K562 (cell line): ENCODE results near the gene CHM. TPM values are rescaled to one million over a fixed set of nuclear protein-coding genes. Genes with fewer than 3 reads are reported as not detected.

Experiments
- CXXC5 ChIP-seq: fragments of 250-450 bp; sonication (Bioruptor Pico); IDR thresholded peaks from 2 replicates; pipeline ENCODE4 v1.8.0; 2022; ENCODE audit warnings: inconsistent platforms, mild to moderate bottlenecking, moderate library complexity
- EWSR1 ChIP-seq: fragments of 450-650 bp; IDR thresholded peaks from 2 replicates; pipeline ENCODE4 v1.6.1; 2018; ENCODE audit warnings: borderline replicate concordance, mild to moderate bottlenecking, low read depth, moderate library complexity; ENCODE audit not compliant: partially characterized antibody
- EZH2 ChIP-seq: IDR thresholded peaks from 2 replicates; pipeline ENCODE4 v1.6.1; 2012; ENCODE audit warnings: low read depth, mild to moderate bottlenecking, inconsistent platforms, low read length, borderline replicate concordance
- HDAC6 ChIP-seq: IDR thresholded peaks from 2 replicates; pipeline ENCODE4 v1.6.1; 2012; ENCODE audit warnings: low read depth, mild to moderate bottlenecking, control low read depth, inconsistent platforms, low read length, moderate library complexity
- MAFF ChIP-seq: IDR thresholded peaks from 2 replicates; pipeline ENCODE4 v1.6.1; 2012; ENCODE audit warnings: low read length, improper control_type of control experiment
- MED1 ChIP-seq: sonication (generic); formaldehyde crosslinking; IDR thresholded peaks from 2 replicates; pipeline ENCODE4 v1.8.1; 2023; ENCODE audit warnings: missing genetic modification reagents, borderline replicate concordance
- MYC ChIP-seq, 2 experiments: fragments of 250-450 bp in 1 of 2; sonication (Bioruptor Pico) in 1 of 2; IDR thresholded peaks; 2 replicates each; pipeline versions ENCODE4 v1.5.1 to v1.6.1; 2012 to 2021; ENCODE audit warnings: low read depth in 2 of 2, borderline replicate concordance in 1 of 2, improper control_type of control experiment in 1 of 2, low read length in 1 of 2, mild to moderate bottlenecking in 1 of 2, moderate library complexity in 1 of 2
- TAL1 ChIP-seq: fragments of 450-650 bp; IDR thresholded peaks from 2 replicates; pipeline ENCODE4 v1.6.1; 2016; ENCODE audit warnings: mild to moderate bottlenecking
- ZNF23 ChIP-seq: fragments of 250-450 bp; sonication (Bioruptor Pico); IDR thresholded peaks from 2 replicates; pipeline ENCODE4 v1.4.0; 2020; ENCODE audit warnings: mild to moderate bottlenecking
- ZNF354B ChIP-seq: fragments of 250-450 bp; sonication (Bioruptor Pico); IDR thresholded peaks from 2 replicates; pipeline ENCODE4 v1.4.0; 2020
- ZNF431 ChIP-seq: sonication (generic); formaldehyde crosslinking; IDR thresholded peaks from 2 replicates; pipeline ENCODE4 v1.8.0; 2022; ENCODE audit warnings: mild to moderate bottlenecking, missing genetic modification reagents
- polyA plus RNA-seq, 8 experiments: library from polyadenylated mRNA; depleted of rRNA in 4 of 8; stranded (reverse) in 5 of 8; unstranded in 3 of 8; fragments of >200 nt; fragmentation: Nextera tagmentation in 2 of 8; fragmentation: Illumina TruSeq in 1 of 8; extraction: Ambion mirVana in 2 of 8; extraction: Trizol in 1 of 8; gene quantifications; 2 replicates each; pipeline versions ENCODE4 v1.2.1 to v1.2.3, GENCODE V29; 2011 to 2014; ENCODE audit warnings: inconsistent platforms in 1 of 8, missing spikeins in 1 of 8
- total RNA-seq, 7 experiments: library from RNA; depleted of rRNA in 6 of 7; stranded (reverse); fragments of >200 nt in 6 of 7; fragmentation: Illumina TruSeq in 2 of 7; extraction: Trizol in 2 of 7; gene quantifications; 2 replicates each; pipeline versions ENCODE4 v1.2.1 to v1.2.3, GENCODE V29; 2011 to 2021; ENCODE audit warnings: low replicate concordance in 1 of 7
- TF ChIP-seq, protein P1 (sequence below): fragments of 450-650 bp; IDR thresholded peaks from 2 replicates; pipeline ENCODE4 v1.6.1; 2016; ENCODE audit warnings: mild to moderate bottlenecking, moderate library complexity
- TF ChIP-seq, protein P2 (sequence below): IDR thresholded peaks from 2 replicates; pipeline ENCODE4 v1.6.1; 2011; ENCODE audit not compliant: insufficient read length; ENCODE audit errors: extremely low read depth
- TF ChIP-seq, protein P3 (sequence below): fragments of 450-650 bp; IDR thresholded peaks from 2 replicates; pipeline ENCODE4 v1.6.1; 2016; ENCODE audit warnings: missing biosample characterization, missing genetic modification characterization

The CHM gene
- total and polyA plus RNA-seq, 9 of the 15 experiments (the other 6 are each of a cell fraction or from before 2014, with no cell fraction given), result 2.2 to 9.0 (median 4.6) TPM

DNA sequence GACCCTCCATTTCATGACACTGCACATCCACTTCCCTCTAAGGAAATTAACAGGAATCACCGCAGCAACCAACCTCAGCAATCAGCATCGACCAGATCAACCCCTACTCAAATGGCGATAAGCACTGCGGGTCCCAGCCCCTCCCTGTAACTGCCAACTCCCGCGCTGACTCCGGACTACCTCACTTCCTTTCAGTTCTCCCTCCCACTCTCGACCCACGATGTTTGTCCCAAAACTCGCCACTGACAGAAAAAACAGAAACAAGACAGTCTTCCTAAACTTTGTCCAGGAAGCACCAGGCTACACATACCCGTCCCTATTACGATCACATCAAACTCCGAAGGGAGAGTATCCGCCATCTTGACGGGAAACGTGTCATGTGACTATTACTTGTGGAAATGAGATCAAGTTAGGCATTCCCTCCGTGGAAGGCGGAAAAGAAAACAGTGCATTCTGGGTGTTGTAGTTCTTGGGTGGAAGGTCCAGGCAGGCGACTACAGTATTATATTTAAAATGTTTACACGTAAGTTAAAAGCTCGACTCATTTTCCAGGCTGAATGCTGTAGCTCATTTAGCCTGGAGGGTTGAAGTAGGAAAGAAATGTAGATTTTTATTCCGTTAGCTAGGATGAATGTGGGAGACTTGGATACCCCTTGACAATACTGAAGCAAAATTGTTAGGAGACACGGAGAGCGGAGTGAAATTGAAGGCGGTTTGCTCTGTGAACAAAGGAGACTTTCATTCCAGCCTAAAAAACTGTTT lies at the start of gene CHM (continued):
- TF ChIP-seq, protein P1, sequence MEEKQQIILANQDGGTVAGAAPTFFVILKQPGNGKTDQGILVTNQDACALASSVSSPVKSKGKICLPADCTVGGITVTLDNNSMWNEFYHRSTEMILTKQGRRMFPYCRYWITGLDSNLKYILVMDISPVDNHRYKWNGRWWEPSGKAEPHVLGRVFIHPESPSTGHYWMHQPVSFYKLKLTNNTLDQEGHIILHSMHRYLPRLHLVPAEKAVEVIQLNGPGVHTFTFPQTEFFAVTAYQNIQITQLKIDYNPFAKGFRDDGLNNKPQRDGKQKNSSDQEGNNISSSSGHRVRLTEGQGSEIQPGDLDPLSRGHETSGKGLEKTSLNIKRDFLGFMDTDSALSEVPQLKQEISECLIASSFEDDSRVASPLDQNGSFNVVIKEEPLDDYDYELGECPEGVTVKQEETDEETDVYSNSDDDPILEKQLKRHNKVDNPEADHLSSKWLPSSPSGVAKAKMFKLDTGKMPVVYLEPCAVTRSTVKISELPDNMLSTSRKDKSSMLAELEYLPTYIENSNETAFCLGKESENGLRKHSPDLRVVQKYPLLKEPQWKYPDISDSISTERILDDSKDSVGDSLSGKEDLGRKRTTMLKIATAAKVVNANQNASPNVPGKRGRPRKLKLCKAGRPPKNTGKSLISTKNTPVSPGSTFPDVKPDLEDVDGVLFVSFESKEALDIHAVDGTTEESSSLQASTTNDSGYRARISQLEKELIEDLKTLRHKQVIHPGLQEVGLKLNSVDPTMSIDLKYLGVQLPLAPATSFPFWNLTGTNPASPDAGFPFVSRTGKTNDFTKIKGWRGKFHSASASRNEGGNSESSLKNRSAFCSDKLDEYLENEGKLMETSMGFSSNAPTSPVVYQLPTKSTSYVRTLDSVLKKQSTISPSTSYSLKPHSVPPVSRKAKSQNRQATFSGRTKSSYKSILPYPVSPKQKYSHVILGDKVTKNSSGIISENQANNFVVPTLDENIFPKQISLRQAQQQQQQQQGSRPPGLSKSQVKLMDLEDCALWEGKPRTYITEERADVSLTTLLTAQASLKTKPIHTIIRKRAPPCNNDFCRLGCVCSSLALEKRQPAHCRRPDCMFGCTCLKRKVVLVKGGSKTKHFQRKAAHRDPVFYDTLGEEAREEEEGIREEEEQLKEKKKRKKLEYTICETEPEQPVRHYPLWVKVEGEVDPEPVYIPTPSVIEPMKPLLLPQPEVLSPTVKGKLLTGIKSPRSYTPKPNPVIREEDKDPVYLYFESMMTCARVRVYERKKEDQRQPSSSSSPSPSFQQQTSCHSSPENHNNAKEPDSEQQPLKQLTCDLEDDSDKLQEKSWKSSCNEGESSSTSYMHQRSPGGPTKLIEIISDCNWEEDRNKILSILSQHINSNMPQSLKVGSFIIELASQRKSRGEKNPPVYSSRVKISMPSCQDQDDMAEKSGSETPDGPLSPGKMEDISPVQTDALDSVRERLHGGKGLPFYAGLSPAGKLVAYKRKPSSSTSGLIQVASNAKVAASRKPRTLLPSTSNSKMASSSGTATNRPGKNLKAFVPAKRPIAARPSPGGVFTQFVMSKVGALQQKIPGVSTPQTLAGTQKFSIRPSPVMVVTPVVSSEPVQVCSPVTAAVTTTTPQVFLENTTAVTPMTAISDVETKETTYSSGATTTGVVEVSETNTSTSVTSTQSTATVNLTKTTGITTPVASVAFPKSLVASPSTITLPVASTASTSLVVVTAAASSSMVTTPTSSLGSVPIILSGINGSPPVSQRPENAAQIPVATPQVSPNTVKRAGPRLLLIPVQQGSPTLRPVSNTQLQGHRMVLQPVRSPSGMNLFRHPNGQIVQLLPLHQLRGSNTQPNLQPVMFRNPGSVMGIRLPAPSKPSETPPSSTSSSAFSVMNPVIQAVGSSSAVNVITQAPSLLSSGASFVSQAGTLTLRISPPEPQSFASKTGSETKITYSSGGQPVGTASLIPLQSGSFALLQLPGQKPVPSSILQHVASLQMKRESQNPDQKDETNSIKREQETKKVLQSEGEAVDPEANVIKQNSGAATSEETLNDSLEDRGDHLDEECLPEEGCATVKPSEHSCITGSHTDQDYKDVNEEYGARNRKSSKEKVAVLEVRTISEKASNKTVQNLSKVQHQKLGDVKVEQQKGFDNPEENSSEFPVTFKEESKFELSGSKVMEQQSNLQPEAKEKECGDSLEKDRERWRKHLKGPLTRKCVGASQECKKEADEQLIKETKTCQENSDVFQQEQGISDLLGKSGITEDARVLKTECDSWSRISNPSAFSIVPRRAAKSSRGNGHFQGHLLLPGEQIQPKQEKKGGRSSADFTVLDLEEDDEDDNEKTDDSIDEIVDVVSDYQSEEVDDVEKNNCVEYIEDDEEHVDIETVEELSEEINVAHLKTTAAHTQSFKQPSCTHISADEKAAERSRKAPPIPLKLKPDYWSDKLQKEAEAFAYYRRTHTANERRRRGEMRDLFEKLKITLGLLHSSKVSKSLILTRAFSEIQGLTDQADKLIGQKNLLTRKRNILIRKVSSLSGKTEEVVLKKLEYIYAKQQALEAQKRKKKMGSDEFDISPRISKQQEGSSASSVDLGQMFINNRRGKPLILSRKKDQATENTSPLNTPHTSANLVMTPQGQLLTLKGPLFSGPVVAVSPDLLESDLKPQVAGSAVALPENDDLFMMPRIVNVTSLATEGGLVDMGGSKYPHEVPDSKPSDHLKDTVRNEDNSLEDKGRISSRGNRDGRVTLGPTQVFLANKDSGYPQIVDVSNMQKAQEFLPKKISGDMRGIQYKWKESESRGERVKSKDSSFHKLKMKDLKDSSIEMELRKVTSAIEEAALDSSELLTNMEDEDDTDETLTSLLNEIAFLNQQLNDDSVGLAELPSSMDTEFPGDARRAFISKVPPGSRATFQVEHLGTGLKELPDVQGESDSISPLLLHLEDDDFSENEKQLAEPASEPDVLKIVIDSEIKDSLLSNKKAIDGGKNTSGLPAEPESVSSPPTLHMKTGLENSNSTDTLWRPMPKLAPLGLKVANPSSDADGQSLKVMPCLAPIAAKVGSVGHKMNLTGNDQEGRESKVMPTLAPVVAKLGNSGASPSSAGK, result 0 out of 2 replicates have a peak, but pooled peaks have one; percentile 22
- TF ChIP-seq HDAC6, result no peak
- TF ChIP-seq MAFF, result no peak
- TF ChIP-seq, protein P2, sequence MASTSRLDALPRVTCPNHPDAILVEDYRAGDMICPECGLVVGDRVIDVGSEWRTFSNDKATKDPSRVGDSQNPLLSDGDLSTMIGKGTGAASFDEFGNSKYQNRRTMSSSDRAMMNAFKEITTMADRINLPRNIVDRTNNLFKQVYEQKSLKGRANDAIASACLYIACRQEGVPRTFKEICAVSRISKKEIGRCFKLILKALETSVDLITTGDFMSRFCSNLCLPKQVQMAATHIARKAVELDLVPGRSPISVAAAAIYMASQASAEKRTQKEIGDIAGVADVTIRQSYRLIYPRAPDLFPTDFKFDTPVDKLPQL, result no peak
- TF ChIP-seq EZH2, result no peak
- TF ChIP-seq MYC (IDR thresholded peaks at IDR 0.05; ENCODE audit: low read depth, low read length), result peak; percentile 33; the same call in 1 of the 2 replicates
- TF ChIP-seq MYC (CRISPR knock-in tag; IDR thresholded peaks at IDR 0.05; ENCODE audit: borderline replicate concordance, low read depth), result no peak
- TF ChIP-seq ZNF431 (CRISPR knock-in tag), result no peak
- no peak for TF ChIP-seq ZNF23 (CRISPR knock-in tag)
- no peak for TF ChIP-seq MED1 (CRISPR knock-in tag)
- TF ChIP-seq CXXC5 (CRISPR knock-in tag), result peak; percentile 49
- TF ChIP-seq EWSR1, result no peak
- TF ChIP-seq TAL1, result peak; percentile 65
- TF ChIP-seq ZNF354B (CRISPR knock-in tag), result no peak
- TF ChIP-seq, protein P3, sequence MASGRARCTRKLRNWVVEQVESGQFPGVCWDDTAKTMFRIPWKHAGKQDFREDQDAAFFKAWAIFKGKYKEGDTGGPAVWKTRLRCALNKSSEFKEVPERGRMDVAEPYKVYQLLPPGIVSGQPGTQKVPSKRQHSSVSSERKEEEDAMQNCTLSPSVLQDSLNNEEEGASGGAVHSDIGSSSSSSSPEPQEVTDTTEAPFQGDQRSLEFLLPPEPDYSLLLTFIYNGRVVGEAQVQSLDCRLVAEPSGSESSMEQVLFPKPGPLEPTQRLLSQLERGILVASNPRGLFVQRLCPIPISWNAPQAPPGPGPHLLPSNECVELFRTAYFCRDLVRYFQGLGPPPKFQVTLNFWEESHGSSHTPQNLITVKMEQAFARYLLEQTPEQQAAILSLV (tag), result no peak
